Fibroblast of the aortic adventitia (primary cell): ENCODE data around the gene ITIH3. TPM values are rescaled to one million over a fixed set of nuclear protein-coding genes. Genes with fewer than 3 reads are reported as not detected.

Experiments
- DNase-seq: peaks from one replicate; pipeline ENCODE4 v3.0.0-alpha.2; 2010; ENCODE audit warnings: low read depth
- H3K4me3 ChIP-seq: 2 replicates; pipeline ENCODE4 v1.5.1; 2011; ENCODE audit warnings: low read depth, mild to moderate bottlenecking, control low read depth, low read length, moderate library complexity
- CTCF ChIP-seq: IDR thresholded peaks from 2 replicates; pipeline ENCODE4 v1.5.1; 2011; ENCODE audit warnings: mild to moderate bottlenecking, low read length, control low read depth, inconsistent platforms; ENCODE audit not compliant: insufficient read depth
- total RNA-seq: library from RNA; depleted of rRNA; stranded (reverse); fragments of >200 nt; gene quantifications from 2 replicates; pipeline ENCODE4 v1.2.3, GENCODE V29; 2012; ENCODE audit warnings: low replicate concordance

ITIH3 gene
- total RNA-seq, 1 donor: under 0.01 TPM

- no peak for TF ChIP-seq CTCF
- H3K4me3 ChIP-seq: no peak overlapping the region
- no peak for DNase-seq
Measured at GRCh38 chr3:52787246-52787645, 7.3 kb upstream of the ITIH3 start.

- no peak overlapping the region for H3K4me3 ChIP-seq
Measured at GRCh38 chr3:52787672-52788625, 6.6 kb upstream of the ITIH3 start.

GRCh38 chr3:52788890-52789745 lies 5.5 kb upstream of the ITIH3 start:
- H3K4me3 ChIP-seq: no peak overlapping the region
- no peak for DNase-seq
- TF ChIP-seq CTCF: no peak

More at GRCh38 chr3:52787672-52788625, 6.6 kb upstream of the ITIH3 start:
- DNase-seq: peak; percentile 4
- TF ChIP-seq CTCF: no peak

GRCh38 chr3:52789746-52790040 lies 4.9 kb upstream of the ITIH3 start:
- no peak overlapping the region for H3K4me3 ChIP-seq
- DNase-seq: no peak
- TF ChIP-seq CTCF: no peak

GRCh38 chr3:52790337-52790736 lies 4.3 kb upstream of the ITIH3 start:
- no peak for TF ChIP-seq CTCF
- no peak for DNase-seq

GRCh38 chr3:52790741-52791140 lies 3.9 kb upstream of the ITIH3 start:
- no peak overlapping the region for H3K4me3 ChIP-seq
- no peak for TF ChIP-seq CTCF
- DNase-seq: no peak

More at GRCh38 chr3:52790337-52790736, 4.3 kb upstream of the ITIH3 start:
- H3K4me3 ChIP-seq: no peak overlapping the region
